Measurements from ENCODE around the gene COA3. TPM values are rescaled to one million over a fixed set of nuclear protein-coding genes. Genes with fewer than 3 reads are reported as not detected.

The COA3 gene
- total RNA-seq, 1 experiment from 2014 or later: 48.8 TPM

- ChIA-PET CTCF (interaction anchor here (0.5 to 1.0 kb wide), 6 partner anchors 84 to 138 kb away, joined by 3 to 8 read pairs (median 4); no protein-coding TSS in a partner anchor), POLR2A (interaction anchor here (0.6 kb wide), 1 partner anchor 84 kb away, joined by 6 read pairs; no protein-coding TSS in a partner anchor)
- H3K4me1 ChIP-seq (ENCODE audit: control insufficient read depth, insufficient read depth, low read length): no peaks in the 10 kb centered on the region
- H3K27ac ChIP-seq (ENCODE audit: low read length): no peak overlapping the region
- ATAC-seq (peak; percentile 59), DNase-seq (ENCODE audit: low read depth, low spot score) (peak; percentile 43)
- no peaks in the 10 kb centered on the region for H3K9me3 ChIP-seq (ENCODE audit: control insufficient read depth, insufficient read depth, low read depth, low read length)
- TF ChIP-seq POLR2AphosphoS5 (IDR thresholded peaks at IDR 0.05; ENCODE audit: low read depth, low read length) (no peak), CTCF (IDR thresholded peaks at IDR 0.05) (peak; percentile 78)
- intact Hi-C loops (cut with micrococcal nuclease; ENCODE audit: unreplicated experiment): no loop called here
- no peaks in the 10 kb centered on the region for H3K27me3 ChIP-seq (ENCODE audit: control insufficient read depth, insufficient read depth, low read length)
- H3K4me3 ChIP-seq (ENCODE audit: low read depth in 2 of 2, low read length in 2 of 2): no peak overlapping the region
- in situ Hi-C loops (cut with HindIII; ENCODE audit: low pct_unique_long_range_greater_than_20kb, low sequenced_read_pairs): no loop called here
- no TSS peak for BruUV-seq (replicated peaks)
- H3K36me3 ChIP-seq (ENCODE audit: control insufficient read depth, insufficient read depth, low read length): peaks cover 10% of the 10 kb centered on the region
Observed at GRCh38 chr17:42843358-42843934, 44.9 kb upstream of the COA3 start.

- BruUV-seq (replicated peaks): TSS peak; percentile 49
- intact Hi-C loops (cut with micrococcal nuclease; ENCODE audit: unreplicated experiment): no loop called here
- H3K4me1 ChIP-seq (ENCODE audit: control insufficient read depth, insufficient read depth, low read length): no peaks in the 10 kb centered on the region
- H3K27me3 ChIP-seq (ENCODE audit: control insufficient read depth, insufficient read depth, low read length): no peaks in the 10 kb centered on the region
- H3K4me3 ChIP-seq (ENCODE audit: low read depth in 2 of 2, low read length in 2 of 2): no peak overlapping the region
- no peak for ATAC-seq
- no peak overlapping the region for H3K27ac ChIP-seq (ENCODE audit: low read length)
- TF ChIP-seq CTCF (IDR thresholded peaks at IDR 0.05): no peak
- TF ChIP-seq POLR2AphosphoS5 (IDR thresholded peaks at IDR 0.05; ENCODE audit: low read depth, low read length): no peak
- in situ Hi-C loops (cut with HindIII; ENCODE audit: low pct_unique_long_range_greater_than_20kb, low sequenced_read_pairs): no loop called here
- no peaks in the 10 kb centered on the region for H3K9me3 ChIP-seq (ENCODE audit: control insufficient read depth, insufficient read depth, low read depth, low read length)
- DNase-seq (ENCODE audit: low read depth, low spot score): no peak
- POLR2A ChIA-PET: no interaction called here
- CTCF ChIA-PET: interaction anchor here (0.8 kb wide), 1 partner anchor 85 kb away, joined by 3 read pairs; no protein-coding TSS in a partner anchor
- H3K36me3 ChIP-seq (ENCODE audit: control insufficient read depth, insufficient read depth, low read length): peaks cover 10% of the 10 kb centered on the region
Observed at GRCh38 chr17:42841975-42842685, 43.6 kb upstream of the COA3 start.

- no peak for TF ChIP-seq REST (IDR thresholded peaks at IDR 0.05; ENCODE audit: insufficient read depth in 1 of 2, low read depth in 2 of 2, low read length in 1 of 2)
- no peak for TF ChIP-seq POLR2AphosphoS5 (IDR thresholded peaks at IDR 0.05; ENCODE audit: low read depth, low read length)
- no peak for TF ChIP-seq CTCF (IDR thresholded peaks at IDR 0.05)
- no peak for TF ChIP-seq TCF7L2 (IDR thresholded peaks at IDR 0.05; ENCODE audit: low read depth, low read length)
- no peak for TF ChIP-seq SIN3A (IDR thresholded peaks at IDR 0.05; ENCODE audit: borderline replicate concordance, insufficient read depth, low read depth, low read length)
- POLR2A ChIA-PET: no interaction called here
- ATAC-seq: no peak
- Histone ChIP-seq H3K27ac (ENCODE audit: low read length) (no peak overlapping the region), H3K4me3 (ENCODE audit: low read depth in 2 of 2, low read length in 2 of 2) (no peak overlapping the region), H3K4me1 (ENCODE audit: control insufficient read depth, insufficient read depth, low read length) (peaks cover 8% of the 10 kb centered on the region; the same call in 1 of the 2 replicates), H3K9me3 (ENCODE audit: control insufficient read depth, insufficient read depth, low read depth, low read length) (no peaks in the 10 kb centered on the region), H3K36me3 (ENCODE audit: control insufficient read depth, insufficient read depth, low read length) (peaks cover 10% of the 10 kb centered on the region), H3K27me3 (ENCODE audit: control insufficient read depth, insufficient read depth, low read length) (no peaks in the 10 kb centered on the region)
- no TSS peak for BruUV-seq (replicated peaks)
- DNase-seq (ENCODE audit: low read depth, low spot score): no peak
- in situ Hi-C loops (cut with HindIII; ENCODE audit: low pct_unique_long_range_greater_than_20kb, low sequenced_read_pairs) (no loop called here), intact Hi-C loops (cut with micrococcal nuclease; ENCODE audit: unreplicated experiment) (no loop called here)
- CTCF ChIA-PET: no interaction called here
Observed at GRCh38 chr17:42835732-42836131, 37.2 kb upstream of the COA3 start.

Data from Panc1 (cell line).